WTC11 (cell line): ENCODE data around the gene PSMF1. TPM values are rescaled to one million over a fixed set of nuclear protein-coding genes. Genes with fewer than 3 reads are reported as not detected.

Experiments
- ATAC-seq: fragments of 200-7000 bp; cut with Tn5 transposase; 2 replicates; pipeline ENCODE4 v1.10.0; 2021; ENCODE audit warnings: mild to moderate bottlenecking, moderate library complexity
- CTCF ChIA-PET: fragments of 300-600 bp; sonication (Branson Sonifier 250); formaldehyde crosslinking; loops from one replicate; lab custom pipeline; 2021; ENCODE audit warnings: antibody characterized with exemption; lab: Charles Lee
- POLR2A ChIA-PET: fragments of 350-600 bp; sonication (Branson Sonifier 250); formaldehyde crosslinking; loops from one replicate; lab custom pipeline; 2021; ENCODE audit warnings: antibody characterized with exemption; lab: Charles Lee
- DNase-seq: peaks from one replicate; pipeline ENCODE4 v3.0.0; 2021; ENCODE audit warnings: low spot score
- H3K27ac Mint-ChIP-seq: 2 replicates; pipeline ENCODE4 v1.8.0; 2021; ENCODE audit warnings: mixed read lengths
- H3K27me3 Mint-ChIP-seq: 2 replicates; pipeline ENCODE4 v1.8.0; 2021; ENCODE audit warnings: low read depth, mild to moderate bottlenecking, moderate library complexity, mixed read lengths
- H3K36me3 Mint-ChIP-seq: 2 replicates; pipeline ENCODE4 v1.8.0; 2021; ENCODE audit warnings: mixed read lengths
- H3K4me1 Mint-ChIP-seq: 2 replicates; pipeline ENCODE4 v1.8.0; 2022; ENCODE audit warnings: mixed read lengths
- H3K4me3 Mint-ChIP-seq: 2 replicates; pipeline ENCODE4 v1.8.0; 2021; ENCODE audit warnings: mild to moderate bottlenecking, moderate library complexity, mixed read lengths
- H3K9me3 Mint-ChIP-seq: 2 replicates; pipeline ENCODE4 v1.8.0; 2021; ENCODE audit warnings: mixed read lengths
- ATF1 ChIP-seq: sonication (generic); formaldehyde crosslinking; IDR thresholded peaks from 2 replicates; pipeline ENCODE4 v1.8.1; 2023; ENCODE audit warnings: mild to moderate bottlenecking, moderate library complexity, missing genetic modification reagents
- CREB1 ChIP-seq: sonication (generic); formaldehyde crosslinking; IDR thresholded peaks from 2 replicates; pipeline ENCODE4 v1.8.0; 2023; ENCODE audit warnings: mild to moderate bottlenecking, missing genetic modification reagents
- E2F4 ChIP-seq: sonication (generic); formaldehyde crosslinking; IDR thresholded peaks from 2 replicates; pipeline ENCODE4 v1.8.1; 2022; ENCODE audit warnings: low read depth, mild to moderate bottlenecking, moderate library complexity, missing genetic modification reagents, borderline replicate concordance
- ELF4 ChIP-seq: sonication (generic); formaldehyde crosslinking; IDR thresholded peaks from 2 replicates; pipeline ENCODE4 v1.8.1; 2022; ENCODE audit warnings: low read depth, mild to moderate bottlenecking, moderate library complexity, missing genetic modification reagents
- ERG ChIP-seq: fragments of 250-450 bp; sonication (Bioruptor Pico); IDR thresholded peaks from 2 replicates; pipeline ENCODE4 v1.8.0; 2021; ENCODE audit warnings: mild to moderate bottlenecking
- IRF2 ChIP-seq: sonication (generic); formaldehyde crosslinking; IDR thresholded peaks from 2 replicates; pipeline ENCODE4 v1.8.0; 2022; ENCODE audit warnings: low read depth, missing genetic modification reagents, borderline replicate concordance
- MYBL2 ChIP-seq: sonication (generic); formaldehyde crosslinking; IDR thresholded peaks from 2 replicates; pipeline ENCODE4 v1.8.1; 2023; ENCODE audit warnings: mild to moderate bottlenecking, moderate library complexity, missing genetic modification reagents
- NFATC4 ChIP-seq: fragments of 250-450 bp; sonication (Bioruptor Pico); IDR thresholded peaks from 2 replicates; pipeline ENCODE4 v1.9.0; 2021; ENCODE audit warnings: mild to moderate bottlenecking
- OVOL2 ChIP-seq: fragments of 250-450 bp; sonication (Bioruptor Pico); IDR thresholded peaks from 2 replicates; pipeline ENCODE4 v1.9.0; 2021; ENCODE audit warnings: mild to moderate bottlenecking, borderline replicate concordance
- PRDM15 ChIP-seq: sonication (generic); formaldehyde crosslinking; IDR thresholded peaks from 2 replicates; pipeline ENCODE4 v1.8.0; 2022; ENCODE audit warnings: missing genetic modification reagents
- RELA ChIP-seq: sonication (generic); formaldehyde crosslinking; IDR thresholded peaks from 2 replicates; pipeline ENCODE4 v1.8.1; 2022; ENCODE audit warnings: missing genetic modification reagents, mild to moderate bottlenecking, borderline replicate concordance
- SOX15 ChIP-seq: fragments of 250-450 bp; sonication (Bioruptor Pico); IDR thresholded peaks from 2 replicates; pipeline ENCODE4 v1.9.0; 2021; ENCODE audit warnings: mild to moderate bottlenecking
- SP1 ChIP-seq: sonication (generic); formaldehyde crosslinking; conservative IDR thresholded peaks from 2 replicates; pipeline ENCODE4 v1.8.1; 2022; ENCODE audit warnings: missing genetic modification reagents
- ZNF416 ChIP-seq: fragments of 250-450 bp; sonication (Bioruptor Pico); IDR thresholded peaks from 2 replicates; pipeline ENCODE4 v1.9.0; 2021; ENCODE audit warnings: mild to moderate bottlenecking, inconsistent platforms
- total RNA-seq: library from RNA; stranded (reverse); gene quantifications from 3 replicates; pipeline ENCODE4 v1.2.3, GENCODE V29; 2021
- TF ChIP-seq, protein P1 (sequence below): sonication (generic); formaldehyde crosslinking; IDR thresholded peaks from 2 replicates; pipeline ENCODE4 v1.8.0; 2022; ENCODE audit warnings: mild to moderate bottlenecking, missing genetic modification reagents
- TF ChIP-seq, protein P2 (sequence below): sonication (generic); formaldehyde crosslinking; IDR thresholded peaks from 2 replicates; pipeline ENCODE4 v1.8.1; 2022; ENCODE audit warnings: mild to moderate bottlenecking, moderate library complexity, missing genetic modification reagents
- TF ChIP-seq, protein P3 (sequence below): fragments of 250-450 bp; sonication (Bioruptor Pico); IDR thresholded peaks from 2 replicates; pipeline ENCODE4 v2.1.2; 2022; ENCODE audit warnings: mild to moderate bottlenecking, moderate library complexity
- TF ChIP-seq, protein P4 (sequence below): fragments of 250-450 bp; sonication (Bioruptor Pico); IDR thresholded peaks from 2 replicates; pipeline ENCODE4 v1.9.0; 2021; ENCODE audit warnings: mild to moderate bottlenecking, borderline replicate concordance

Gene PSMF1
- total RNA-seq, 1 experiment from 2014 or later = 113 TPM

DNA sequence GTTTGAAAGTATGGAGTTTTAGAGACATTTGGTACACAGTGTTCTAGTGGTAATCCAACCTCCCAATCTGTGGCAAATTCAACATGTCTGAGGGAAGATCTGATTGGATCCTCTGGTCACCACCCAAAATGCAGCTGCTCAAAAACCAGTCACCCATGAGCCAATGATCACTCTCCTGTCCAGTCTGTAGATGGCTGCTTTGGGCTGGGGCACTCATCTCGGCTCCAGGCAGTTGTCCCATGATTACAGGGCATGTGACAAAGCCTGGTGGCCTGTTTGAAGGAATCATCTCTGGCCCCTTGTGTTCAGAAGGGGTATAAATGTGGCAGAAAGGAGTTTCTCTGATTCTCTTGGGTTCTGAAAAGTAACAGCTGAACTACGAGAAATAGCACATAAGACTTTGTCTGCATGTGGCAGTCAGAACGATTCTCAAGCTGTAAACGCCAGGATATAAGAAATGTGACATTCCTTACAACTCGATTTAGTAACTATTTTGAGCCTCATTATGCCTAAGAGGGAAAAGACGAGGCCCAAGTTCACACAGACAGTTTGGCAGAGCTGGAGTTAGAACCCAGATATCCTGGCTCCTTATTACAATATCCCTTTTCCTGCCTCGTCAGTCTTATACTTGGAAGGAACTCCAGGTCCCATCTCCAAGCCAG, 80.9 kb downstream of the PSMF1 start:
- Mint-ChIP-seq H3K27me3 (peaks cover 20% of the 10 kb centered on the region), H3K9me3 (no peaks in the 10 kb centered on the region), H3K4me3 (no peak overlapping the region), H3K4me1 (no peaks in the 10 kb centered on the region), H3K36me3 (no peaks in the 10 kb centered on the region), H3K27ac (no peak overlapping the region)
- ATAC-seq = no peak
- ChIA-PET POLR2A (no interaction called here), CTCF (interaction anchor here (0.7 to 1.0 kb wide), 2 partner anchors 11 to 13 kb away, joined by 3 read pairs; no protein-coding TSS in a partner anchor)
- no peak for TF ChIP-seq ELF4 (CRISPR knock-in tag)
- TF ChIP-seq CREB1 = no peak
- TF ChIP-seq MYBL2 (CRISPR knock-in tag) = no peak
- TF ChIP-seq OVOL2 = no peak
- no peak for TF ChIP-seq E2F4 (CRISPR knock-in tag)
- no peak for DNase-seq

GRCh38 chr20:1199964-1200363, 81.6 kb downstream of the PSMF1 start:
- Mint-ChIP-seq H3K4me1 (no peaks in the 10 kb centered on the region), H3K27me3 (peaks cover 20% of the 10 kb centered on the region), H3K9me3 (no peaks in the 10 kb centered on the region), H3K36me3 (no peaks in the 10 kb centered on the region), H3K4me3 (no peak overlapping the region), H3K27ac (no peak overlapping the region)
- DNase-seq (no peak), ATAC-seq (no peak)
- ChIA-PET POLR2A (no interaction called here), CTCF (interaction anchor here (0.9 kb wide), 1 partner anchor 13 kb away, joined by 3 read pairs; no protein-coding TSS in a partner anchor)
- TF ChIP-seq ATF1 (no peak), ERG (CRISPR knock-in tag) (no peak), IRF2 (CRISPR knock-in tag) (no peak), PRDM15 (no peak), NFATC4 (CRISPR knock-in tag) (no peak), ELF4 (CRISPR knock-in tag) (no peak), ZNF416 (CRISPR knock-in tag) (no peak), SP1 (CRISPR knock-in tag) (no peak), SOX15 (CRISPR knock-in tag) (no peak), RELA (CRISPR knock-in tag) (no peak)
- TF ChIP-seq, protein P1, sequence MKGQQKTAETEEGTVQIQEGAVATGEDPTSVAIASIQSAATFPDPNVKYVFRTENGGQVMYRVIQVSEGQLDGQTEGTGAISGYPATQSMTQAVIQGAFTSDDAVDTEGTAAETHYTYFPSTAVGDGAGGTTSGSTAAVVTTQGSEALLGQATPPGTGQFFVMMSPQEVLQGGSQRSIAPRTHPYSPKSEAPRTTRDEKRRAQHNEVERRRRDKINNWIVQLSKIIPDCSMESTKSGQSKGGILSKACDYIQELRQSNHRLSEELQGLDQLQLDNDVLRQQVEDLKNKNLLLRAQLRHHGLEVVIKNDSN (CRISPR knock-in tag) = no peak
- TF ChIP-seq, protein P2, sequence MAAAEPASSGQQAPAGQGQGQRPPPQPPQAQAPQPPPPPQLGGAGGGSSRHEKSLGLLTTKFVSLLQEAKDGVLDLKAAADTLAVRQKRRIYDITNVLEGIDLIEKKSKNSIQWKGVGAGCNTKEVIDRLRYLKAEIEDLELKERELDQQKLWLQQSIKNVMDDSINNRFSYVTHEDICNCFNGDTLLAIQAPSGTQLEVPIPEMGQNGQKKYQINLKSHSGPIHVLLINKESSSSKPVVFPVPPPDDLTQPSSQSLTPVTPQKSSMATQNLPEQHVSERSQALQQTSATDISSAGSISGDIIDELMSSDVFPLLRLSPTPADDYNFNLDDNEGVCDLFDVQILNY (CRISPR knock-in tag) = no peak
- TF ChIP-seq, protein P3, sequence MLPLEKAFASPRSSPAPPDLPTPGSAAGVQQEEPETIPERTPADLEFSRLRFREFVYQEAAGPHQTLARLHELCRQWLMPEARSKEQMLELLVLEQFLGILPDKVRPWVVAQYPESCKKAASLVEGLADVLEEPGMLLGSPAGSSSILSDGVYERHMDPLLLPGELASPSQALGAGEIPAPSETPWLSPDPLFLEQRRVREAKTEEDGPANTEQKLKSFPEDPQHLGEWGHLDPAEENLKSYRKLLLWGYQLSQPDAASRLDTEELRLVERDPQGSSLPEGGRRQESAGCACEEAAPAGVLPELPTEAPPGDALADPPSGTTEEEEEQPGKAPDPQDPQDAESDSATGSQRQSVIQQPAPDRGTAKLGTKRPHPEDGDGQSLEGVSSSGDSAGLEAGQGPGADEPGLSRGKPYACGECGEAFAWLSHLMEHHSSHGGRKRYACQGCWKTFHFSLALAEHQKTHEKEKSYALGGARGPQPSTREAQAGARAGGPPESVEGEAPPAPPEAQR (CRISPR knock-in tag) = no peak
- TF ChIP-seq, protein P4, sequence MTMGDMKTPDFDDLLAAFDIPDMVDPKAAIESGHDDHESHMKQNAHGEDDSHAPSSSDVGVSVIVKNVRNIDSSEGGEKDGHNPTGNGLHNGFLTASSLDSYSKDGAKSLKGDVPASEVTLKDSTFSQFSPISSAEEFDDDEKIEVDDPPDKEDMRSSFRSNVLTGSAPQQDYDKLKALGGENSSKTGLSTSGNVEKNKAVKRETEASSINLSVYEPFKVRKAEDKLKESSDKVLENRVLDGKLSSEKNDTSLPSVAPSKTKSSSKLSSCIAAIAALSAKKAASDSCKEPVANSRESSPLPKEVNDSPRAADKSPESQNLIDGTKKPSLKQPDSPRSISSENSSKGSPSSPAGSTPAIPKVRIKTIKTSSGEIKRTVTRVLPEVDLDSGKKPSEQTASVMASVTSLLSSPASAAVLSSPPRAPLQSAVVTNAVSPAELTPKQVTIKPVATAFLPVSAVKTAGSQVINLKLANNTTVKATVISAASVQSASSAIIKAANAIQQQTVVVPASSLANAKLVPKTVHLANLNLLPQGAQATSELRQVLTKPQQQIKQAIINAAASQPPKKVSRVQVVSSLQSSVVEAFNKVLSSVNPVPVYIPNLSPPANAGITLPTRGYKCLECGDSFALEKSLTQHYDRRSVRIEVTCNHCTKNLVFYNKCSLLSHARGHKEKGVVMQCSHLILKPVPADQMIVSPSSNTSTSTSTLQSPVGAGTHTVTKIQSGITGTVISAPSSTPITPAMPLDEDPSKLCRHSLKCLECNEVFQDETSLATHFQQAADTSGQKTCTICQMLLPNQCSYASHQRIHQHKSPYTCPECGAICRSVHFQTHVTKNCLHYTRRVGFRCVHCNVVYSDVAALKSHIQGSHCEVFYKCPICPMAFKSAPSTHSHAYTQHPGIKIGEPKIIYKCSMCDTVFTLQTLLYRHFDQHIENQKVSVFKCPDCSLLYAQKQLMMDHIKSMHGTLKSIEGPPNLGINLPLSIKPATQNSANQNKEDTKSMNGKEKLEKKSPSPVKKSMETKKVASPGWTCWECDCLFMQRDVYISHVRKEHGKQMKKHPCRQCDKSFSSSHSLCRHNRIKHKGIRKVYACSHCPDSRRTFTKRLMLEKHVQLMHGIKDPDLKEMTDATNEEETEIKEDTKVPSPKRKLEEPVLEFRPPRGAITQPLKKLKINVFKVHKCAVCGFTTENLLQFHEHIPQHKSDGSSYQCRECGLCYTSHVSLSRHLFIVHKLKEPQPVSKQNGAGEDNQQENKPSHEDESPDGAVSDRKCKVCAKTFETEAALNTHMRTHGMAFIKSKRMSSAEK (CRISPR knock-in tag) = no peak
